ENCODE results near the gene LRMDA.

DNA sequence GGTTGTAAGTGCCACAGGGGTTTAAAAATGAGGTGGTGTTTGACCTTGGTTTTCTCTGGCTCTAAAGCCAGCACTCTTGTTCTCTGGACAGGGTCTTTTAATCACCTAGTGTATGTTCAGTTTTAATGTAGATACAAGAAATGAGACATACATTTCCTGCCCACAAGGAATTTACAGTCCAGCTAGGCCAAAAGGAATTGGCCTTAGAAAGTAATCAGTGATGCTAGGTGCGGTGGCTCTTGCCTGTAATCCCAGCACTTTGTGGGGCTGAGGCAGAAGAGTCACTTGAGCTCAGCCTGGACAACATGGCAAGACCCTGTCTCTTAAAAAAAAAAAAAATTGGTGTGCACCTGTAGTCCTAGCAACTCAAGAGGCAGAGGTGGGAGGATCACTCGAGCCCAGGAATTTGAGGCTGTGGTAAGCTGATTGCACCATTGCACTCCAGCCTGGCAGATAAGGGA, 100.2 kb downstream of the LRMDA start:
- TF ChIP-seq CTCF (IDR thresholded peaks at IDR 0.05; ENCODE audit: insufficient read depth, low read length, poor library complexity, severe bottlenecking) (no peak), EZH2phosphoT487 (conservative IDR thresholded peaks at IDR 0.05; ENCODE audit: low read length) (no peak)

Data from SU-DHL-6 (cell line).